Activated CD4-positive, CD25-positive, alpha-beta regulatory T cell treated with anti-CD3 and anti-CD28 coated beads, Interleukin-2, amount 50 U/mL, for 16 hours (primary cell): ENCODE measurements around the gene PQBP1.

Source experiments
- DNase-seq: peaks from one replicate; pipeline ENCODE4 v3.0.0-alpha.2; 2020; ENCODE audit warnings: low read depth, low spot score

The PQBP1 gene

DNA sequence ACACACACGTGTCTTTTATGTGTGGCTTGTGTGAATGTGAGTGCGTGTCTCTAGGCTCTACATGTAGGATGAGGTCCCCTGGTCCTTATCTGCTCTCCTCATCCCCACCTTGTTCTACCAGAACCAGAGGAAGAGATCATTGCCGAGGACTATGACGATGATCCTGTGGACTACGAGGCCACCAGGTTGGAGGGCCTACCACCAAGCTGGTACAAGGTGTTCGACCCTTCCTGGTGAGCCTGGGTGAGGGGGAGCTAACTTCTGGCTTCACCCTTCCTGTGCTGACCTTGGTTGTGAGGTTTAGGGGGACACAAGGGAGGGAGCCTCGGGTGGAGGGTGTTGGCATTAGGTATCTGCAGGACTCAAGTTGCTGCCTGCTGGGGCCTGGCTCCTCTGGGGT lies 3.3 kb downstream of the PQBP1 start:
- DNase-seq, result no peak

DNA sequence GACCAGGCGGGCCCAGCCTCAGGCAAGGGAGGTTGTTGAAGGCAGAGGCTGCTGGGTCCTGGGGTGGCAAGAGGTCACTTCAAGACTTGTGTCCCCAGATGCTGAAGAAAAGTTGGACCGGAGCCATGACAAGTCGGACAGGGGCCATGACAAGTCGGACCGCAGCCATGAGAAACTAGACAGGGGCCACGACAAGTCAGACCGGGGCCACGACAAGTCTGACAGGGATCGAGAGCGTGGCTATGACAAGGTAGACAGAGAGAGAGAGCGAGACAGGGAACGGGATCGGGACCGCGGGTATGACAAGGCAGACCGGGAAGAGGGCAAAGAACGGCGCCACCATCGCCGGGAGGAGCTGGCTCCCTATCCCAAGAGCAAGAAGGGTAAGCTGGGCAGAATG lies 4.4 kb downstream of the PQBP1 start:
- no peak for DNase-seq

DNA sequence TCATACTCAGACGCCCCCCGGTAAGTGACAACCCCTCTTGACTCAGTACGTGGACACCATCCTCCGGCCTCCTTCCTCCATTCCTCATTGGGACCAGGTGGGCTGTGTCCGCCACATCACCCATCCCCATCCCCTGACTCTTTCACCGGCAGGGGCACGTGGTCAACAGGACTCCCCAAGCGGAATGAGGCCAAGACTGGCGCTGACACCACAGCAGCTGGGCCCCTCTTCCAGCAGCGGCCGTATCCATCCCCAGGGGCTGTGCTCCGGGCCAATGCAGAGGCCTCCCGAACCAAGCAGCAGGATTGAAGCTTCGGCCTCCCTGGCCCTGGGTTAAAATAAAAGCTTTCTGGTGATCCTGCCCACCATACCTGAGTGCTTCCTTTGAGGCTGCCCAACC lies 5.0 kb downstream of the PQBP1 start:
- DNase-seq, result no peak

DNA sequence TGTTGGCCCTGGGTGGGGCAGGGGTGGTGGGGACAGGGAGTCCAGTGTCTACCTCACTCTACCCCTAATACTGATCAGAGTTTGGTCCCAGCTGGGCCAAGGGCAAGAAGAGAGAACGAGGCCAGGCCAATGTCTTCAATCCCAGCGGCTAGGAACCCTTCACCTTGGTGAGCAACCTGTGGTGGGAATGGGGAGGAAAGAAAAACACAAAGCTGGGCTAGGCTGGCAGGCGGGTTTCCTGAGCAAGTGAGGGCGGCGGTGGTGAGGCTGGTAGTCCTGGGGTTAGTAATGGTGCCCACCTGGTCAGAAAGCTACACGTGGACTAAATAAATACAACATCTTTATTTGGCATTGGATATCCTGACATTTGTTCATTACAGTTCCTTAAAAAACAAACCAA lies 5.6 kb downstream of the PQBP1 start:
- no peak for DNase-seq

DNA sequence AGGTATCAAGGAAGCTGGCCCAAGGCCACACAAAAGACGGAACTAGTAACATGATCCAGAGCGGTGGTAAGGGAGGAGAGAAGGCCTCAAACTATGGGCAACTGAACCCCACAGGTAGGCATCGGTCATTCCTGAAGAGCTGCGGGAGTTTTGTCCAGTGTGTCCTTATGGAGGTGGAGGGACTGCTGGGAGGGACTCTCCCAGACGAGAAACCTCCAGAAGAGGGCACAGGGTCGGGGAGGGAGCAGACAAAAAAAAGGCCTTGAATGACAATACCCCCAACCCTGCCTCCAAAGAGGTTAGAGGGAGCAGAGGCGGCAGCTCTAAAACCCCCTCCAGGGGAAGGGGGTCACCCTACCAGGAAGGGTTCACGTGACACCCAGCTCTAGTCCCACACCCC lies 6.5 kb downstream of the PQBP1 start:
- DNase-seq, result no peak

DNA sequence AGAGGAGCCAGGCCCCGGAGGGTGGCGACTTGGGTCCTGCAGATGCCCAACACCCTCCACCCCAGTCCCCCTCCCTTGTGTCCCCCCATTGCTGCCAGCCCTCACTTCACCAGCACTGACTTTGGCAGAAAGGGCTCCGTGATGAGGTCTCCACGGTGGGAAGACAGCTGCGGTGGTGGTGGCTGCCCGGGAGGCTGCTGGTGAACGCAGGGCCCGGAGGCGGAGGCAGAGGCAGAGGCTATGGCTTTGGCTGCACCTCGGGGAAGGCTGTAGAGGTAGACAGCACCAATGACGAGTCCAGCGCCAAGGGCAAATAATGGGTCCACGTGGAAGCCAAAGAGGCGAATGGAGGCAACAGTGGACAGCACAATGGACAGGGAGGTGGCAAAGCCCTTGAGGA lies 6.9 kb downstream of the PQBP1 start:
- no peak for DNase-seq

DNA sequence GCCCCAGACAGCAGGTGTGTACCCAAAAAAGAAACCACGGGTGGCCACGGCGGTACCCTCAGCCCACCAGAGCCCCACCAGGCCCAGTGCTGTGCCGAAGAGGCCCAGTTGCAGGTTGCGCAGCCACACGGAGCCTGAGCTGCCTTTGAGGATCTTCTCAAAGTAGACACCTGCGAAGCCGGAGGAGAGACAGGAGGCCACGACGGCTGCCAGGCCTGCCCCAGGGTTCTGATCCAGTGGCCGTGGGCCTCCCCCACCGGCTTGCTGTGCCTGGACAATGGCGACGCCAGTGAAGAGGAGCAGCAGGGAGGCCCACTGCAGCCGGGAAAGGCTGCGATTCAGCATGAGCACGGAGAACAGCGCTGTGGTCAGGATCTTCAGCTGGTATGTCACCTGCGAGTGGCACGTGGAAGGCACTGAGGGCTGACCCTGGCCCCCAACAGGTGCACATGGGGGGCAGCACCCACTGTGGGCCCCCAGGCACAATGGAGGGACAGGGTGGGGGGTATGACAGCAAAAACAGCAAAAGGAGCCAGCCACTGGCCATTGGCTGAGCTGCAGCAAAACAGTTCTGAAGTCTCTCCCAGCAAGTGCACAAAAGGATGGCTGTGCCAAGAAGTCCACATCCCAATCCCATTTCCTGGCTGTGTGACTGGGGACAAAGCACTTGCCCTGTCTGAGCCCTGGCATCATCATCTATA lies 7.5 kb downstream of the PQBP1 start:
- no peak for DNase-seq

DNA sequence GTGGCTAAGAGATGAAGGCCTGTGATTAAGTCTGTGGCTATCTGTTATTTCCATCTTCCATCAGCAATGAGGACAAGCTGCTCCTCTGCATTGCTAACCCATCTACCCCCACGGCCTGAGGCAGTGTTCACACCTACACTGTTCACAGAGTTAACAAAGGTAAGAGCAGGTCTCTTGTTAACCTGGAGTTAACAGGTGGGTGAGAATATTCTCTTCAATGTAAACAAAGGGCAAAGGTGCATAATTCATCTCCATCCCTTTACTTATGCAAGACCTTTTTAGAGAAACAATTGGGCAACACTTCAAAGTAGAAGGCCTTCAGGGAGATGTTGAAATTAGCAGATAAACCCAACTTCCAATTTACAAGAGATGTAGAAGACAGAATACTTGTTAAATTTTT lies 10.9 kb downstream of the PQBP1 start:
- DNase-seq, result no peak

DNA sequence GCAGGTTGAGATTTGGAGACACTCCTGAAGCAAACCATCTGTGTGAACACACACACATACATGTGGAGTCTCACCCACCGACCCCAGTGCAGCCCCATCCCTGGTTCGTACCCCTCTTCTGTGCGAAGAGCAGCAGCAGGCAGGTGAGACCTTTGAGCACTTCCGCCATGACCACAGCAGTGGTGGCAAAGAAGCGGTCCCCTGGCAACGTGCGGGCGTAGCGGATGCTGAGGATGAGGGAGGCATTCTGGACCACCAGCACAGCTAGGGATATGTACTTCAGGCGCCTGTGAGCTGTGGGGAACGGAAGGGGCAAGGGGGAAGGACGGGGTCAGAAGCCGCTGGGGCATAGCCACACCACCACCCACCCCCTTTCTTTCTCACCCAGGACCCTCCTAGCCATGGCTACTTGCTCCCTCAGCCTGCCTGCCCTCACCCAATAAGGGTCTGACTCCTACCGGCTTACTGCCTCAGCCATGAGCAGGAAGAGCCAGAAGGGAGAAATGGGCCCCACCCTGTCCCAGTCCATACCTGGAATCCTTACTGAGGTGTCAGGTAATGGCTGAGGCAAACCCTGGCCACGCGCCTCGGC lies 12.1 kb downstream of the PQBP1 start:
- no peak for DNase-seq

DNA sequence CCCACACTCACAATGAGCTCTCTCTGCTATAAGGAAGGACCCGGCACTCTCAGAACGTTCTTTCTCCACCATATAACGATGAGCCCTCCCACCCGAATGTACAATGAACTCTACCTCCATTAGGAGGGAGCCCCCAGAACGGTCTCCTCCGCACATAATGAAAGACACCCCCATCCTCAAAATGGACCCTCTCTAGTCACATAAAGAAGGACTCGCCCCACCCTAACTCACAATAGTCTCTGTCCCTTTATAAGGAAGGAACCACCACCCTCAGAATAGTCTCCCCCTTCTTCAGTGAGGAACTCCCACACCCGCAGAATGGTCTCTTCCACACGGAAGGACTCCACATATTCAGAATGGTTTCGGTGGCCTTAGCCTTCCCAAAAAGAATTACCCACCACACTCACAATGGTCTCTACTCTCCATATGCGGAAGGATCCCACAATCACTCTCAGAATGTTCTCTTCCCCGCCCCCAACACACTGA lies 13.2 kb downstream of the PQBP1 start:
- DNase-seq, result no peak

DNA sequence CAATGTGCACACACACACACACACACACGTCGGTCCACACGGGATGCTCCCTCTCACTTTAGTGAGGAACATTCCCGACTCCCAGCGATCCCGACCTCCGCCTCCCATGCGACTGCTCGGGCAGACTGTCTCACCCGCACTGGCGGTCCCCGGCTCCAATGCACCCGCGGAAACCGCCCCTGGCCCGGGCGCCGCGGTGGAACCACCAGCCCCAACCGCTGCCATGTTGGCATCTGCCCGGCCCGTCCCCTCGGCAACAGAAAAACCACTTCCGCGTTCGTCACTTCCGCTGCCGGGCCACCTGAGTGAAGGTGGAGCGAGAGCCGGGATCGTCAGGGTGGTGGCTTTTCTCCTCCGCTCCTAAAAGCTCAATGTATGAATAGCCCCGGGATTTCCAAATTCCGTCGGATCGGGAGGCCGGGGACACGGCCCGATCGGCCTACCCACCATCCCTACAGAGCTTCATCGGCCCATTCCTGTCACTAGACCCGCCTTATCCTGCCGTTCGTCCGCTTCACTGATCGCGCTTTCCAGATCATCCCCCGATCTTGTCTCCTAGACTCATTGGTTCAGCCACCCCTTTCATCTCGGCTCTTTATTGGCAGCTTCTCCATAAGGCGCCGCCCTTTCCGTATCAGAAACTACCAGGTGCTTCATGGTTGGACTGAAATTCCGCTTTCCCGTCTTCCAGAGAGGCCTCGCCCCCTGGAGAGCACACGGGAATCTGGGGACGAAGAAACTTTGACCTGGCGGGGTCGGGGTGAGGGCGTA lies 13.9 kb downstream of the PQBP1 start, which contains the start of gene SLC35A2:
TSS of gene SLC35A2 (minus strand) at position 235 of the 771 bp plus-strand sequence. CDS start at position 225, 10 bp downstream.
- DNase-seq, result peak; percentile 81

DNA sequence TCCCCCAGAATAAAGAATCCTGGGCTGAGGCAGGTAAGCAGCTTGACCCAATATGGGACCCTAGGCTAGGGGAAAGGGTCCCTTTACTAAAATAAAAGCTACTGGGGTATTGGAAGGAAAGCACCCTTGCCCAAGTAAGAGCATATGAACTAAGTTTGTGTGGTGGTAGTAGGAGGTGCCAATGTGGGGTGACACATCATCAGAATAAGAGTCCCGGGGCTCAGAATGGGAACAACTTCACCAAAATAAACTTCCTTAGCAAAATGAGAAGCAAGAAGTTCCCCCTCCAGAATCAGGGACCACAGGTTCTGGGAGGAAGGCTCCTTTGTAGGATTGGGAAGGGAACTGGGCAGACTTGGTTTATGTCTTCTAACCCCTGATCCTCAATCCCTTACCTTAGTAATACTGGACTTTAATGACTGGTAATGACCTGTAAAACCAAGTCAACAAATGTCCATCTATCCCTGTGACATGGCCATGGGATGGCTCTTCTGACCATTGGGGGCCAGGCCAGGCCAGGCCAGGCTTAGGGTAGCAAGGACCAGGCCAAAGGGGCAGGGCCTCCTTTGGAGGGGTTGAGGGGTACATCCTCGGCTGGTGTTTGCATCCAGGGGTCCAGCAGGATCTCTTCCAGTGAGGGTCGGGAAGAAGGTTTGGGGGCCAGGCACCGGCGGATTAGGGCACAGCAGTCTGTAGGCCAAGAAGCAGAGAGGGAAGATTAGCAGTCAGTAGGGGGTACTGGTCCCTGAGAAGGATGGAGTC lies 16.1 kb downstream of the PQBP1 start:
- no peak for DNase-seq

DNA sequence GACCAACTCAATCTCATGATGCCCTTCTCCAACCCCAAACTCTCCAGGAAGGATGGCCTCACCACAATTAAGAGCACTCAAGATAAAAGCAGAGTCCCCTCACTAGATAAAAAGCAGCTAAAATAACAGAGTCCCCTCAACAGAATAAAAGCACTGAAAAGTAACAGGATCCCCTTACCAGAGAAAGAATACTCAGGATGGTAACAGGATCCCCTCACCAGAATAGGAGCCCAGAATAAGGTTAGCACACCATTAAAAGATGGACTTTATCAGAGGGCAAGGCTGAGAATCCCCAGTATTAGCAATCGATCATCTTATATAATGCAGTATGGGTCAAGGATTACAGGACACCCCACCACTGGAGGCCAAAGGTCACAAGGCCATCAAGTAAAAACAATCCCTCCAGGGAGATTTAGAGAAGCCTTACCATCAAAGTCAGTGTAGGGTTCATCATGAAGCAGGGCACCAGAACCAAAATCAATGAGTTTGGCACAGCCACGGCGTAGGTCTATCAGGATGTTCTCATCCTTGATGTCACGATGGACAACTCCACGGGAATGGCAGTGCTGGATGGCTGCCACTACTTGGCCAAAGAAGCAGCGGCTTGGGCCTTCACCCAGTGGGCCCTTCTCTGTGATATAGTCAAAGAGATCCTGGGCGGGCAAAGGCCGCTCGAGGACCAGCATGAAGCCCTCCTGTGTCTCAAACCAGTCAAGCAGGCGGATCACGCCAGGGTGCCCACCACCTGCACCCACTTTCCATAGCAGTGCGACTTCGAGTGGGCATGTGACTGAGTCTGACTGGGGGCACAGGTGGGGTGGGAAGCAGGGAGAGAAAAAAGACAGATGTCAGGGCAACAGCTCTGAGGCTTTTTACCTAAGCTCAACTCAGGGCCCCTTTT lies 17.1 kb downstream of the PQBP1 start:
- DNase-seq, result no peak

DNA sequence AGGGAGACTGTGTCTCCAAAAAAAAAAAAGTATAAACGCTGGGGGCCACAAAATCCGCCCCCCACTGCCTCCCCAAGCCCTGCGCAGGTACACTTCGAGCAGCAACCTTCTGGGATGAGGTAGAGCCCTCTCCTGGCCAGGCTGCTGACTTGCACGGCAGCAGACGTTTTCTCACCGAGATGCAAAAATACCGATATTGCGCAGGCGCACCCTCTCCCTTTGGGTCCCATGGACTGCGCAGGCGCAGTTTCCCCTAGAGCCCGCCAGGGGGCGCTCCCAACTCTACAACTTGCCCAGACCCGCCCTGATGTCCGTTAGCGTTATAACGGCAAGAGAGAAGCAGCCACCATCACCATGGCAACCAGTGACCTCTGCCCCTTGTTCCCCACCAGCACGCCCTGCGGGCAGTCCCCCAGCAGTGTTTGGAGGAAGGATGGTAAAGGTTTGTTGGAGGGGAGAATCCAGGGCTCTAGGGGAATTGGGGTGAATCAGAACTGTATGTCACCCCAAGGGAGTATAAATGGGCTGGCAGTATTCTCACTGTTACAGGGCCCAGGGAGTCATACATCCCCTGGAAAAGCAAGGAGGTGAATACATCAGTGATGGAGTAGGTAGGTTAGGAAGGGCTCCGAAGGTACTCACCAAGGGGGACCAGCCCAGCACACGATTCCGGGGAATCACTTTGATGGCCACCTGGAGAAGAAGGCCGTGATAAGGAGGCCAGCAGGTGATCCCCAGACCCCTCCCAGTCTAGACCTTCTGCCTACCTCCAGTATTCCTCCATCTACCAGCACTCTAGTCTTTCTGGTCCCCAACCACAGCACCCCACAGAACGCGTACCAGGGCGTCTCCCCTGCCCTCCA lies 19.6 kb downstream of the PQBP1 start:
- DNase-seq, result peak; percentile 76

DNA sequence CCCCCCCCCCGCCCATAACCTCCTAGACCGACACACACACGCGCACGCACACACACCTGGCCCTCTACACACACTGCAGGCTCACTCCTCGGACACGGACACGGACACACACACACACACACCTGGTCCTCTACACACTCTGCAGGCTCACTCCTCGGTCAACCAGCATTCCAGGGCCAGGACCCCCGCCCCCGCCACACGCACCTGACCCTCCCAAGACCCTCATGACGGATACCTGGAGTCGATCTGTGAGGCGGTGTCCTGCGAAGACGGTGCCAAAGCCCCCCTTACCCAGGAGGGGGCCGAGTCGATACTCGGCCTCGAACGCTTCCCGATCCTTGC lies 20.5 kb downstream of the PQBP1 start:
- no peak for DNase-seq

DNA sequence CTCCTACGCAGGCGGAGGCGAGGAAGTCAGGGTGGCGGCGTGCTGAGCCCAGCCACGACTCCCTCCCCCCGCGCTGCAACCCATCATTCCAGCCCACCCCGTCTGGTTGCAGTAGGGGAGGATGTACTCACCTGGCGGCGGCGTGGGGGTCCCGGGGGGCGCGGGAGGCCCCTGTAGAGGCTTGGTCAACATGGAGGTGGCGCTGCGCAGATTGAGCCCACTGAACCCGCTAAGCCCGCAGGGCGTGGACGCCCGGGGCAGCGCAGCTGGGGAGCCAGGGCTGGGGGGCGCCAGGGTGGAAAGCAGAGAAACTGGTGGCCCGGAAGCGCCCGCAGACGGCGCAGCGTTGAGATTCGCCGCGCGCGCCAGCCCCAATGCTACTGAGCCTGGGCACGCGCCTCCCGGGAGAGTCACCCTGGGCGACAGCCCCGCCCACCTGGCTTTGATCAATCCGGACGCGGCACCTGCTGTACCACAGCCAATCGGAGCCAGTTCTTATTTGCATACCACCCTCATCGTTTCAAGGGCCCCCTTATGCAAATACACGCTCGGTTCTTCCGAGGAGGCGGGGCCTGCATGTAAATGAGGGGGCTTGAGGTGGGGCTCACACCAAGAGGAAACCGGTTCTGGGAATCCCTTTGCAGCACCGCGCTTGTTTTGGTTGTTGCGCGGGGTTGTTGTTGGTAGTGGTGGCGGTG lies 21.1 kb downstream of the PQBP1 start, which contains the start of gene PIM2:
TSS of gene PIM2 (minus strand) at position 382 of the 698 bp plus-strand sequence. CDS start at position 192, 190 bp downstream.
- peak; percentile 84 for DNase-seq

DNA sequence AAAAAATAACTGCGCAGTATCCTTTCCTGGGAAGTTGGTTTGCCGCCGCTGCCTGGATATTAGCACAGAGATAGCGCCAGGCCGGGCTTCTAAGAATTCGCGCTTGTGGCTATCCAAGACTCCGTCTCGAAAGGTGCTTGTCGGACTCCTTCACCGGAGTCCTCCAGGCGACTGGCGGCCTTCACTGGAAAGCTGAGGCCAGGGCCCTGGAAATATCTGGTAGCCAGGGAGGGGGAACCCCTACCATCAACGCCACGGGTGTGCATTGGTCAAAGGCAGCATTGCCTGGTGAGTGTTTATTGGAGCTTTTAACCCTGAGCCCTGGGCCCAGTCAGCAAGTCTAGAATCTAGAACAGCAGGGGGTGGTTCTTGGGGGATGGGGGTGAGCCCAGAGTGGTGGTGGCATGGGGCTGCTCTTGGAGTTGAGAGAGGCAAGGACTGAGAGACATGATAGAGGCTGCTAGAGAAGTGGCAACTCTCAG lies 21.7 kb downstream of the PQBP1 start:
- DNase-seq, result no peak

DNA sequence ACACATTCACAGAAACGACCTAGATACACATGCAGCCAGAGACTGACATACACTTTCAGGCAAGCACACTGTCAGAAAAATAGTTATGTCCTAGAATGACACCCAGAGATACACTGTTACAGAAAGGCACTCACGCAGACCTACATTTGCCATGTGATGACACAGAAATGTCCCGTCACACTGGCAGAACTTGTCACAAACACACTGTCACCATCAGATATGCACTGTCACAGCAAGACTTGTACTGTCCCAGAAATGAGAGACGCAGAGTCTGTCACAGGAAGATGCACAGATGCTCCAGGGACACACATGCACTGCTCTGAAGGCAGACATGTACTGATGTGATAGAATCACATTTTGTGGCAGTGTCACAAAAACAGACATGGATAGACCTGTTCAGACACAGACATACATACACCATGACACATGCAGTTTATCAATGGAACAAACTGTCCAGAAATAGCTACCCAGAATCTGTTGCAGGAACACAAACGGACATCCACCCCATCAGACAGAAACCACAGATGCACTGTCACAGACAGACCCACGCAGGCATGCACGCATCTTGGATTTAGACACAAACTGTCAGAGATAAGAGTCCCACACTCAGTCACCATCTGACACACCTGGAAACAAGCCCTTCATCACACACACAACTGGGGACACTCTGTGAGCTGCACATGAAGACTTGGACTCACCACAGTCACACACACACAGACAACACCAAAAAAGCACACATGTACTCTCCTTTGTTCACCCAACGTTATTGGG lies 22.4 kb downstream of the PQBP1 start:
- no peak for DNase-seq
